ENCODE data around the gene DDRGK1. TPM values are rescaled to one million over a fixed set of nuclear protein-coding genes. Genes with fewer than 3 reads are reported as not detected.

Gene DDRGK1
- total RNA-seq, 1 experiment from 2014 or later = 97.7 TPM

GRCh38 chr20:3166913-3167342 lies 37.6 kb downstream of the DDRGK1 start:
- POLR2A ChIA-PET (ENCODE audit: unreplicated experiment) = no interaction called here
- H2AFZ ChIP-seq (ENCODE audit: low read length) = no peak overlapping the region
- H3K36me3 ChIP-seq (ENCODE audit: low read depth, low read length) = no peaks in the 10 kb centered on the region
- no TSS peak for BruUV-seq (replicated peaks)
- no peaks in the 10 kb centered on the region for H3K9me3 ChIP-seq (ENCODE audit: low read length)
- no peak overlapping the region for H3K9ac ChIP-seq (ENCODE audit: low read length)
- H3F3A ChIP-seq (ENCODE audit: low read length, unreplicated experiment) = no peaks in the 10 kb centered on the region
- H4K20me1 ChIP-seq (ENCODE audit: low read length) = no peaks in the 10 kb centered on the region
- DNase-seq (no peak), ATAC-seq (no peak)
- H3K4me2 ChIP-seq (ENCODE audit: low read length) = no peak overlapping the region
- no peak overlapping the region for H3K27ac ChIP-seq (ENCODE audit: low read length)
- no peaks in the 10 kb centered on the region for H3K9me2 ChIP-seq (replicated peaks; ENCODE audit: low read length)
- no peaks in the 10 kb centered on the region; the same call in 1 of the 2 replicates for H3K4me1 ChIP-seq (ENCODE audit: insufficient read depth, low read length)
- no peak overlapping the region for H3K4me3 ChIP-seq (ENCODE audit: low read length)
- intact Hi-C loops (cut with micrococcal nuclease) = no loop called here
- TF ChIP-seq EZH2 (IDR thresholded peaks at IDR 0.05; ENCODE audit: low read length, unreplicated experiment) = no peak
- no peak for TF ChIP-seq CTCF (conservative IDR thresholded peaks at IDR 0.05; ENCODE audit: low read depth, low read length)
- no peak for TF ChIP-seq EZH2phosphoT487 (IDR thresholded peaks at IDR 0.05; ENCODE audit: borderline replicate concordance, low read length)
- no peaks in the 10 kb centered on the region for H3K79me2 ChIP-seq (ENCODE audit: low read length)
- H3K27me3 ChIP-seq (ENCODE audit: low read length) = no peaks in the 10 kb centered on the region
- CTCF ChIA-PET = no interaction called here

- H3K9ac ChIP-seq (ENCODE audit: low read length) = no peak overlapping the region
- H3K79me2 ChIP-seq (ENCODE audit: low read length) = no peaks in the 10 kb centered on the region
- intact Hi-C loops (cut with micrococcal nuclease) = no loop called here
- no peak overlapping the region for H3K4me2 ChIP-seq (ENCODE audit: low read length)
- H3K9me3 ChIP-seq (ENCODE audit: low read length) = no peaks in the 10 kb centered on the region
- no TSS peak for BruUV-seq (replicated peaks)
- H3F3A ChIP-seq (ENCODE audit: low read length, unreplicated experiment) = no peaks in the 10 kb centered on the region
- no peak overlapping the region for H2AFZ ChIP-seq (ENCODE audit: low read length)
- ATAC-seq = no peak
- H3K36me3 ChIP-seq (ENCODE audit: low read depth, low read length) = no peaks in the 10 kb centered on the region
- no peak for DNase-seq
- H3K9me2 ChIP-seq (replicated peaks; ENCODE audit: low read length) = no peaks in the 10 kb centered on the region
- CTCF ChIA-PET = no interaction called here
- TF ChIP-seq CTCF (conservative IDR thresholded peaks at IDR 0.05; ENCODE audit: low read depth, low read length) (no peak), EZH2phosphoT487 (IDR thresholded peaks at IDR 0.05; ENCODE audit: borderline replicate concordance, low read length) (no peak), EZH2 (IDR thresholded peaks at IDR 0.05; ENCODE audit: low read length, unreplicated experiment) (no peak)
- no peak overlapping the region for H3K4me3 ChIP-seq (ENCODE audit: low read length)
- H3K27ac ChIP-seq (ENCODE audit: low read length) = no peak overlapping the region
- H4K20me1 ChIP-seq (ENCODE audit: low read length) = no peaks in the 10 kb centered on the region
- H3K4me1 ChIP-seq (ENCODE audit: insufficient read depth, low read length) = no peaks in the 10 kb centered on the region; the same call in 1 of the 2 replicates
- no peaks in the 10 kb centered on the region for H3K27me3 ChIP-seq (ENCODE audit: low read length)
- POLR2A ChIA-PET (ENCODE audit: unreplicated experiment) = no interaction called here
These were observed 38.1 kb downstream of the DDRGK1 start for GRCh38 chr20:3166338-3166912.
